Measurements from ENCODE around the gene MXRA8.

The MXRA8 gene

GRCh38 chr1:1333551-1334241 is 24.7 kb downstream of the MXRA8 start:
- DNase-seq: no peak

- DNase-seq: no peak
These were observed 25.4 kb downstream of the MXRA8 start for GRCh38 chr1:1332774-1333480.

GRCh38 chr1:1332031-1332755 is 26.2 kb downstream of the MXRA8 start:
- DNase-seq: no peak

- no peak for DNase-seq
These were observed 27.0 kb downstream of the MXRA8 start, which contains the start of gene TAS1R3 for GRCh38 chr1:1331068-1331965. Gene TAS1R3, plus strand, starts transcription at chr1:1331280. Its CDS starts 66 bp downstream, at chr1:1331346.

- DNase-seq: no peak
These were observed 27.8 kb downstream of the MXRA8 start for GRCh38 chr1:1330366-1331067.

GRCh38 chr1:1329304-1330210 is 28.8 kb downstream of the MXRA8 start:
- DNase-seq: no peak

- DNase-seq: no peak
These were observed 30.1 kb downstream of the MXRA8 start for GRCh38 chr1:1328254-1328653.

GRCh38 chr1:1327291-1327690 is 31.1 kb downstream of the MXRA8 start:
- DNase-seq: no peak

GRCh38 chr1:1326075-1326605 is 32.2 kb downstream of the MXRA8 start:
- DNase-seq: no peak

- peak; percentile 24 for DNase-seq
These were observed 32.9 kb downstream of the MXRA8 start for GRCh38 chr1:1325288-1326074.

- DNase-seq: peak; percentile 95
These were observed 33.6 kb downstream of the MXRA8 start, which contains the start of the genes CPTP and INTS11 for GRCh38 chr1:1324524-1325287. Gene CPTP, plus strand, starts transcription at chr1:1324802. Its CDS starts 2,109 bp downstream, at chr1:1326911. Gene INTS11, minus strand, starts transcription at chr1:1324660. Its CDS starts 52 bp downstream, at chr1:1324608.

- no peak for DNase-seq
These were observed 34.3 kb downstream of the MXRA8 start for GRCh38 chr1:1324084-1324523.

- no peak for DNase-seq
These were observed 35.4 kb downstream of the MXRA8 start for GRCh38 chr1:1322952-1323351.

- no peak for DNase-seq
These were observed 35.9 kb downstream of the MXRA8 start for GRCh38 chr1:1322418-1322817.

GRCh38 chr1:1321477-1321876 is 36.9 kb downstream of the MXRA8 start:
- no peak for DNase-seq

- no peak for DNase-seq
These were observed 37.5 kb downstream of the MXRA8 start for GRCh38 chr1:1320666-1321448.

- no peak for DNase-seq
These were observed 38.8 kb downstream of the MXRA8 start for GRCh38 chr1:1319646-1319941.

All from CD4-positive, alpha-beta T cell treated with Interleukin-21 for 1 hour (primary cell).